GM19372 (cell line): ENCODE measurements around the gene PRPS1.
"Not testable (repeated sequence)": the region's sequence is repeated elsewhere in the genome, so short reads cannot be mapped to it uniquely, and the experiment has no call there.

Source experiments
- ATAC-seq: cut with Tn5 transposase; IDR thresholded peaks from one replicate; pipeline ENCODE4 v1.9.1; 2021; ENCODE audit warnings: mild to moderate bottlenecking, low read depth, moderate library complexity; ENCODE audit not compliant: unreplicated experiment

PRPS1 gene

DNA sequence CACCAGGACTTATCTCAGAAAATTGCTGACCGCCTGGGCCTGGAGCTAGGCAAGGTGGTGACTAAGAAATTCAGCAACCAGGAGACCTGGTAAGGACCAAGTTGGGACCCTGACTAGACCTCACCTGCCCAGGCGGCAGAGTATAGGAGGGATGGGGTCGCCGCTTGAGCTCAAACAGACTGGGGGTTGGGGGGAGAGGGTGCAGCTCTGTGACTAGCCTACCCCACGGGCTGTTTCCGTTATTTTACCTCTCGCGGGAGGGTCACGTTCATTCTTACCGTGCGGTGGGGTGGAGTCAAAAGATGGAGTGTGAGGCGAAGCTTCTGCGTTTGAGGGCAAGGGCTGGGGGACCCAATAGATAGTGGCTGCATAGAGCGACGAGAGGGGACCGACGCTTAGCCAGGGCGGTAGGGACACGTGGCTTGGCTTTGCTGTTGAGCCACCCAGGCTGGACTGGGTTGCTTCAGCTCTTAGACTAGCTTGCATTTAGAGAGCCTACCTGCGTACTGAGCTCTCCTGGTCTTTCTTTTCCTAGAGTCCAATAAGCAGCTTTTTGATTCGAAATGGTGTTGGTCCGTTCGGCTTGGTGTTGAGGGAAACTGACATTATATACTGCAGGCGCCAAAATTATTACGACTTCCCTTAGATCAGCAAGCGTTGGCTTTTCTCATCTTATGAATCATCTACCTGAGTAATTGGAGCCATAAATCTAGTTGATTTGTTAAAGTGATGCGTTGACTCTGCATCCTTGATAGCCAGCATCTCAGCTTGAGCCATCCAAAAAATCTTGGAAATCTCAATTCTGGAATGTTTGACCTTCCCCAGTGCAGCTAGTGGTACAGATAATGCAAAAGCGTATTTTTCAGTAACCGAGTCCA is 591 bp downstream of the PRPS1 start:
- peak; percentile 37 for ATAC-seq

DNA sequence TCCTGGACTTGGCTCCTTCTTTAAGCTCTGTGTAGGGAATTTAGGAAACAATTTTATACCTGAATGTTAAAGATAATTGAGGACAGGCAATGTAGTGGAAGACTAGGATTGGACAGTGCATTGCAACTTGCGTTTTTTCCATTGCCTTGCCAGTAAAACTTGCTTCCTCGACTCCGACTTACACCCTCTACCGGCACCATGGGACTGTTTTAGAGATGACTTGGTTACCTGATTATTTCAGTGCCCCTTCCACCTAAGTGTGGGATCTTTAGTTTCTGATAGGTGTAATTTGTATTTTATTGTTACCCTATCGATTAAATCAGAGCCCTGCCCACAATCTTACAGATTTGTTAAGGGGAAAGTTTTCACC is 1.2 kb downstream of the PRPS1 start:
- no peak for ATAC-seq

DNA sequence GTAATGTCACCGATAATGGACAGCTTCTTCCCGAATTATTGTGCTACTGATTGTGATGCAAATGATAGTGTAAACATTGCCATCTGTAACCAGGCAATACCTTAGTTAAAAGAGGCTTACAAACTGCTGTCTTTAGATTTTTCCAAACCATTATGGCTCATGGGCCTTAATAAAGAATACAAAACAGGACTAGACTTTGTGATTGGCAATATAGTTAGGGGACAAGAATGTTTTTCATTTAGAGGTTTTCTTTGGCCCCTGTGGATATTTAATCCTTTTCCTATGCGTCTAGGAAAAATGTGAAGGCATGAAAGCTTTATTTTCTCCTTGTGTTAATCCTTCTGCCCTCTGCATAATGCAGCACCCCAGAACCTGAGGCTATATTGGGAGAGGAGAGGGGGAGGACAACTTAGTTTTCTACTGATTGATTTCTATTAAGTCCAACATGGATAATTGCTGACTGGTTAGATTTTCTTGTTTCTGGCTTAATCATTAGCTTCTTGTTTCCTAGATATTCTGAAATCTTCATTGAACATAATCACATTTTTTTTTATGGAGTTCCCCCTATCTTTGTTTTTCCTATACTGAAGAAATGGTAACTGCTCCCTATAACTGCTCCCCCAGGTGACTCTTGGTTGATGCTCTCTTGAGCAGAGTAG is 1.9 kb downstream of the PRPS1 start:
- no peak for ATAC-seq

DNA sequence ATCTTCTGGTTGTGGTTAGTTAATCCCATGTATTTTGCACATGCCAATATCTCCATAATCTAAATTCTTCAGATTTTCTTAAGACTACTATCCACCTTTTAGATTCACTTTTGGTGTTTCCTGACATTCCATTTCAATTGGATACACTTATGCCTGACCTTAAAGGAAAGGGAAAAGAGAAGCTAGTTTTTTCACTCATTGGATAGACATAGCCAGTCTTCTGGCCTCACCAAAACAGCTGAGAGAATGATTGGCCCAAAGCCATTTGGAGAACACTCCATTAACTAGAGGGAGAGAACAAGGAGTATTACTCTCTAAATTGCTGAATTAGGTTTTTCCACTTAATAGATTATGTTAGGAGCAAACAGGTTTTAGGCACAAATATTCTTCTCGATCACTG is 4.0 kb downstream of the PRPS1 start:
- ATAC-seq = no peak

DNA sequence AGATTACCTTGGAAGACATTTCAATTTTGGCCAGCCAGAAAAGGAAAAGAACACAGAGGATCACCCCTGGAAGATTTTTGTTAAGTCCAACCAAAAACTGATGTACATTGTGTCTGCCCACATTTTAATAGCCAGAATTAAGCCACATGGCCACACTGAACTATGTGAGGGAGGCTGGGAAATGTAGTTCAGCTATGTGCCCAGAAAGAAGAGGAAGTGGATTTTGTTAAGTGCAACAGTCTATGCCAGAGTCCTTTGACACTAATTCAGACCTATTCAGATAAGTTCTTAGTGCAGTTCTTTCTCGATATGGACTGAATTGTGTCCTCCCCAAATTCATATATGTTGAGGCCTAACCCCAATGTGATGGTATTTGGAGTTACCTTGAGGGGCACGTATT is 18.4 kb downstream of the PRPS1 start:
- ATAC-seq = no peak

DNA sequence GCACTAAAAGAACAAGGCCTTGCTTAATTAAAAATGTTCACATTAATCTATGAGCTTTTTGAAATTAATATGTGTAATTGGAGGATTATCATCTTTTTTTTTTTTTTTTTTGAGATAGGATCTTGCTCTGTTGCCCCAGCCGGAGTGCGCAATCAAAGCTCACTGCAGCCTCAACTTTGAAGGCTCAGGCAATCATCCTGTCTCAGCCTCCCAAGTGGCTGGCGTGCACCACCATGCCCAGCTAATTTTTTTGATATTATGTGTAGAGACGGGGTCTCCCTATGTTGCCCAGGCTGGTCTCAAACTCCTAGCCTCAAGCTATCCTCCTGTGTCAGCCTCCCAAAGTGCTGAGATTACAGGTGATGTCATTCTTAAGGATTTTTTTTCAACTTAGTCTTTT is 20.0 kb downstream of the PRPS1 start:
- no peak for ATAC-seq

DNA sequence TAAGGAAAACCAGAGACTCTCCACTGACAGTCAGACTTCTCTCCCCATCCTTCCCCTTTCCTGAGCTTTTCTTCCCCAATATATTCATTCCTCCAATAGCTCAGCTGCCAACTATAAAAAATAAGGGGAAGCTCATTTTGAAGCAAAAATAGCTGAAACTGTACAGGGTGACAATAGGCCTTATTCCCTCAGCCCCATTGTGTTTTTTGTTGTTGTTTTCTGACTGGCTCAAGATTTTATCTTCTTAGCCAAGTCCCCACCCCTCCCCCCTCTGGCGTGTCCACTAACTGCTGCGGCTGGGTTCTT is 26.2 kb downstream of the PRPS1 start:
- no peak for ATAC-seq

DNA sequence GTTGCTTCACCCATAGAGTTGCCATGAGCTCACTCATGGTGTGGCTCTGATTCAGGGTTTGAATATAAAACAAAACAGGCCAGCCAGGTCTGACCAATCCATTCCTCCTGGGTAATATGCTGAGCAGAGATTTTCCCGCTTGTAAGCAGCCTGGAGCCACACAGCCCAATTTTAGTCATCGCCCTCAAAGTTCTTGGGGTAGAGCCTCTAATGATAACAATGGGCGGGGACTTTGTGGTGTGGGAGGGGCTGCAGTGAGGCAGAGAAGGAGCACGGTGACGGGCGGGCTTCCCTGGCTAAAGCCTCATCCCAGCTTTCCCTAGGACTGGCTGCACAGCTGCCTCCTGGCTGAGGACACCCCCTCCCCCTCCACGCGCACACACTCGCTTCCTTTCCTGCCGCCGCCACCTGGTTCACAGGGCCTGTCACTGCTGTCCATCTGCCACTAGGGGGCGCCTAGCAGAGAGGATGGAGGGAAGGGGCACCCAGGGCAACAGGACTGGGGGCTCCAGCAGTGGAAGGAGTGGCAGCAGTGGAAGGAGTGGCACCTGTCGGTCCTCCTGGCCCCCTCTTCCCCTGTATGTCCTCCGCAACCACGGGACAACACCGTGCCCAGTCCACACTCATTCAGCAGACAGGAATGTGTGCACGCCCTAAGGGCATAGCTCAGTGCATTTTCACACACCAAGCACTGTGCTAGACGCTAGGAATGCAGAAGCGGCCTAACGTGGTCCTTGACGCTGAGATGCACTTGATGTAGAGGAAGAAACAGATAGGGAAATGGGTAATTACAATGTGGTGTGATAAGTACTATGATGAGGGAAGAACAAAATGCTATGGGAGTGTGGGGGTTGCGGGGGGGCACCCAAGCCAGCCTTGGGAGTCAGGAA is 26.8 kb downstream of the PRPS1 start:
- ATAC-seq = peak; percentile 90

DNA sequence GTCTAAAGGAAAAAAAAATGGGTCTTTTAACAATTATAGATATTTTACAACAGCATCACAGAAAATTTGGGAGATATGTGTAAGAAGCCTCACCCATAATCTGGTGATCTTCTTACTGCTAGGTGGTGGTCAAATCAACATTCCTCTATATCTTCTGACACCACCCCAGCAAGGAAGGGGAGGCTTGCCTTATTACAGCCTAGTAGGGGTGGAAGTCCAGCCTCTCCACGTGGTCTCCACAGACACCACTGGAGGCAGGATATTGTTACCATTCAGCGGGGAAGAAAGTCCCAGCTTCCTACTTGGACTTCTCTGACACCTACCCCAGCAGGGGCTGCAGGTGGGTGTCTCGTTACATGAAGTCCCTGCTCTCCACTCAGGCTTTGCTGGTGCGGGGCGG is 28.7 kb downstream of the PRPS1 start:
- ATAC-seq = no peak

DNA sequence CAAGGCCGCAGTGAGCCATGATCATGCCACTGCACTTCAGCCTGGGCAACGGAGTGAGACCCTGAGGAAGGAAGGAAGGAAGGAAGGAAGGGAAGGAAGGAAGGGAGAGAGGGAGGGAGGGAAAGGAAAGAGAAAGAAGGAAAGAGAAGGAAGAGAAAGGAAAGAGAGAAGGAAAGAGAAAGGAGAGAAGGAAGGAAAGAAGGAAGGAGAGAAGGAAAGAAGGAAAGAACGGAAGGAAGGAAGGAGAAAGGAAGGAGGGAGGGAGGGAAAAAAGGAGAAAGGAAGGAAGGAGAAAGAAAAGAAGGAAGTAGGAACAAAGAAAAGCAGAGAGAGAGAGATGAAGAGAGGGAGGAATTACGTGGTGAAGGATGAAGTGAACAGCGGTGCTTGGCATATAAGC is 30.4 kb downstream of the PRPS1 start:
- ATAC-seq = no peak

DNA sequence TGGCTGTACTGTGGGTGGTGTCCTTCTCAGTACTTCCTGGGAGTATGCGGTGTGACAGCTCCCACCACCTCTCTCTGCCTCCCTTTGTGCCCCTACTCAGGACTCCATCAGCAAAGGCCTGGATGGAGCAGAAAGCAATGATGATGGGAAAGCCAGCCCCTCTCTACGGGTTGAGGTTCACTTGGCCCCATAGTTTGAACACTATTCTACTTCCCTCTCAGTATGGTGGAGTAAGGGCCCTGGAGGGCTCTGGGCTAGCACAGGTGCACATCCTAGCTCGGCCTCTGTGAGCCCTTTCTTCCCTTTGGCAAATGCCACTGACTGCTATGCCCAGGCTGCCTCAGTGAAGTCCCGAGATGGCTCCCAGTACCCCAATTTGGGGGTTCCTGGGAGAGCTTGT is 31.0 kb downstream of the PRPS1 start:
- no peak for ATAC-seq

DNA sequence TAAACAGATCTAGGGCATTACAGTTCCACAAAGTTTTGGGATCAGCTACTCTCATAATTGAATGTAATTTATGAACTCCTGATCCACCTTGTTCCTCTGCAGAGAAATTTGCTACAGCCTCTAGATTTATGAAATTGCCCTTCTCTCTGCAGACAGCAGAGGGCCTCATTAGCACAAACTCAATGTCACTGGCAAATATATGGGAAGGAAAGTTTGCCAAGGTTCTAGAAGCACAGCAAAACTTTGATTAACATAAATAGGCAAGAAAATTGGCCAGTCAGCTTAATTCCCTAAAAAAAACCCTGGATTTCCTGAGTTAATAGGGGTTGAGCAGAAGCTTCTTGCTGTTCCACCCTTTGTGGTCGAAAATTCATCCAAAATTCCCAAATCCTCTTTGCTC is 31.5 kb downstream of the PRPS1 start:
- no peak for ATAC-seq

DNA sequence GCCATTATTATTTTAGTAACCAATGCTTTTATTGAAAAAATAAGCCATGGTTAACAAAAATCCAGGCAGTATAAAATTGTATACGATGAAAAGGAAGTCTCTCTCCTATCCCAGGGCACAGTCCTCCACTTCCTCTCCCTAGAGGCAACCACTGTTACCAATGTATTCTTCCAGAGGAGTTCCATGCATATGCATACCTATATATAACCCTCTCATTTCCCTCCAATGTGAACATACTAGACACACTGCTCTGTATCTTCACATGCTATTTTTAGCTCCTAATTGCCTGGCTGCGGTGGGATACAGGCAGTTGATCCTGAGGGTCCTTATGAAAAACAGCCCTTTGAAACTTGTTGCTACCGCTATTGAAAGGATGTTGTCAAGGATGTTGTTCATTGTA is 33.8 kb downstream of the PRPS1 start:
- ATAC-seq = no peak

DNA sequence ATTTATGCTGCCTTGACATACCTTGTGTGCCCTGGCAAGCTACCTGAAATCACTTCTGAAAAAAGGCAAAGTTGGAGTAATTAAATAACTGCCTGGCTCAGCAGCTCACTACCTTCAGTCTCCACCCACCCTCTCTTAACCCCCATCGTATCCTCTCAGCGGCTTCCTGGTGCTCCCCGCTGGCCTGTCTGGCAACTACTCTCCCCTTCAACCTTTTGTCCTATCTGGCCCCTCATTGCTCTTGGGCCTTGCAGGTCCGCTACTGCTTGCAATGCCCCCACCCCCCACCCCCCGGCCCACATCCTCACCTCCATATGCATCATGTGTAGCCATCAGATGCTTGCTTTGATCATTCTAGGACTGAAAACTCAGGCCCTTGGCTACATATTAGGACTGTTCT is 34.5 kb downstream of the PRPS1 start:
- ATAC-seq = no peak

DNA sequence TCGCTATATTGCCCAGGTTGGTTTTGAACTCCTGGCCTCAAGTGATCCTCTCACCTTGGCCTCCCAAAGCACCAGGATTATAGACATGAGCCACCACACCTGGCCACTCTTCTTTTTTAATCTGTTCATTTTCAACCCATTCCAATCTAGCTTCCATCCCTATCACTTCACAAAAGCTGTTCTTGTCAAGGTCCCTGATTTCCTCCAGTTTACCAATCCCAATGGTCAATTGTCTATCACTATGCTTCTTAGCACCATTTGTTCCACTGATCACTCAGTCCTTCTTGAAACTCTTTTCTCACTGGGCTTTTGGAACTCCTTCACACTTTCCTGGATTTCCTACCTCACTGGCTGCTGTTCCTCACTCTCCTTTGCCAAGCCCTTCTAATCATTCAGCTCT is 38.6 kb downstream of the PRPS1 start:
- no peak for ATAC-seq

DNA sequence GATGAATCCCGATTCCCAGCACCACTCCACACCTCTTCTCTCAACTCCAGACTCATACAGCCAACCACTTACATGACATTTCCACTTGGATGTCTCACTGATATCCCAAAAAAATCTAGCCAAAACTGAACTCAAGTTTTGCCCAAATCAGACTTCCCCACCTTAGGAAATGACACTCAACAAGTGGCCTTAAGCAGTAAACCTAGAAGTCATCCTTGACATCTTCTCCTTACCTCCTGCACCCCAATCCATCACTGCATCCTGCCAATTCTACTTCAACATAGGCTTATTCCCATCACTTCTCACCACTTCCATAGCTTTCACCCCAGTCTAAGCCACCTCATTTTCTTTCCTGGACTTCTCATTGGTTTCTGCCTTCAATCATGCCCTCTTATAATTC is 39.1 kb downstream of the PRPS1 start:
- no peak for ATAC-seq

DNA sequence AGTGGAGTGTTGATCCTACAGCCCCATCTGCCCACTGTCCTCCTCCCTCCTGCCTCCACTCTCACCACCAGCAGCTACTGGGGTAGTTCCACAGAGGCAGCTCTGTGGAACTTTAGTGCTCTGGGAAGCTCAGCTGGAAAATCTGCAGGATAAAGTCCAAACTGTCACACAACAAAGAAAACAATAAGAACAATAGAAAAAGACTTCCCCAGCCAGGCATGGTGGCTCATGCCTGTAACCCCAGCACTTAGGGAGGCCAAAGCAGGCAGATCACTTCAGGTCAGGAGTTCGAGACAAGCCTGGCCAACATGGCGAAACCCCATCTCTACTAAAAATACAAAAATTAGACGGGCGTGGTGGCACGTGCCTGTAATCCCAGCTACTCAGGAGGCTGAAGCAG is 40.4 kb downstream of the PRPS1 start:
- not testable (repeated sequence) for ATAC-seq

DNA sequence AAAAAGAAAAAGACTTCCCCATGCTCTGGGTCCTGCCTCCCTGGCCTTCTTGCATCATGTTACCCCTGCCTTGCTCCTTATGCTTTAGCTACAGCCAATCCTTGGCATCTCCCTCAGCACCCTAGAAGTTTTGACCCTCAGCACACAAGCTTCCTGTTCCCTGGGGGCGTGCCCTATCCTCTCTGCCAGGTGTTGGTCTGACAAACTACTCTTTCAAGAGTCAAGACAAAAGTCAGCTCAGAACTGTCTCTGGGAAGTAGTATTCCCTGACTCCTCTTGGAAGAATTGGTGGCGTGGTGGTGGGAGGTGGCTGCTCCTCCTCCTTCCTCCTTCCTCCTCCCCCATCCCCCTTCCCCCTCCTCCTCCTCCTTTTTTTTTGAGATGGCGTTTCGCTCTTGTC is 41.0 kb downstream of the PRPS1 start:
- no peak for ATAC-seq

DNA sequence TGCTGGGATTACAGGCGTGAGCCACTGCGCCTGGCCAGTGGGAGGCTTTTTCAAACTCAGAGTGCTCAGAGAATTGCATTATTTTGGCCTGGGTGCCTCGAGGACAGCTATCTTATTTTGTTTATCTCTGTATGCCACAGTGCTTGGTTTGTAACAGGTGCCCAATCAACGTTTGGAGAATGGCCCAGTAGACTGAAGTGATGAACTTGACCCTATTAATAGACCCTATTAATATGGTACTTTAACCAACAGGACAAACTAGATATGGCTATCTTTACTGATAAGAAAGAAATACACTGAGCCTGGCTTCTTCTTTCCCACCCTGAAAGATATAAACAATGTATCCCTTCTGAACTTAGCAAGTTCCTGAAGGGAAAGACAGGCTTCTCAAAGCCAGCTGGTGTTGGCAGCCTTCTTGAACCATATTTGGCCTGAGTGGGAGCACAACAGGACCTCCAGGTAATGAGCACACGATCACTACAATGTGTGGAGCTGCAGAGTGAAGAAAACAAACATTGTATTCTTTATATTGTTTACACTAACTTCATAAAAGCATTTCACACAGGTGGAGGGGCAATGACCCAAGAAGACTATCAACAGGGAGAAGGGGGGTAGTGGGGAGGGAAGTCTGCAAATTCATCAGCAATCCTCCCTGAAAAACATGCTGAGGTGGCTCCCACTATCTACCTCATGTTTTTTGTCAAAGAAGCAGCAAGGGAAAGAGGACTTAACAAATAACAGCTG is 41.7 kb downstream of the PRPS1 start:
- no peak for ATAC-seq

DNA sequence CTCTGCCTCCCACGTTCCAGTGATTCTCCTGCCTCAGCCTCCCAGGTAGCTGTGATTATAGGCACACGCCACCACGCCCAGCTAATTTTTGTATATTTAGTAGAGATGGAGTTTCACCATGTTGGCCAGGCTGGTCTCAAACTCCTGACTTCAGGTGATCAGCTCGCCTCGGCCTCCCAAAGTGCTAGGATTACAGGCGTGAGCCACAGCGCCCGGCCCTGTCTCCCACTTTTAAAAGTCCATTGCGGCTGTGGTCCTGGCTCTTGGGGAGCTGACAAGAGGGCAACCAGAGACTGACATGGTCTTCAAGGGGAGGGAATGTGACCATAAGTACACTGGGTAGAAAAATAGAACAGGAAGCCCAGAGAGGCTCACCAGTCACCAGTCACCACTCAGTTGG is 42.9 kb downstream of the PRPS1 start:
- not testable (repeated sequence) for ATAC-seq

DNA sequence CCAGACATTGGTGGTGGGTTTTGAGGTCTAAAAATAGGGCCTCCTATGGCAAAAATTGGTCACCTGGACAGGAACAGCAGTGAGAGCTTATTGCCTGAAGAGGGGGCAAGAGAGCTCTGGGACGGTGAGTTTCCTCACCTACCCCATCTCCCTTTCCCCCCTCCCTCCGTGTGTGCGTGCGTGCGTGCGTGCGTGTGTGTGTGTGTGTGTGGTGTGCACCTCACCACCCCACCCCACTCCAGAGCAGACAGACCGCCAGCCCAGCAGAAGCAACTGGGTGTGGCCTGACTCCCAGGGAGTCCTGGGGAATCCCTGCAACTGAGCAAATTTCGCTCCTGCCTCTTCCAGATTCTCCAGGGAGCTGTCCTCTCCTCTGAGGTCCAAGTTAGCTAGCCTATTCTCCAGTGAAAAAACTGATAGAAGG is 44.7 kb downstream of the PRPS1 start:
- no peak for ATAC-seq
